Prostate gland (tissue), 2 donors: Measurements from ENCODE around the gene UBE2R2.

Experiments used
- POLR2A ChIP-seq: fragments of 450-650 bp; IDR thresholded peaks from one replicate; pipeline ENCODE4 v1.6.1; 2016; ENCODE audit warnings: antibody characterized with exemption, mild to moderate bottlenecking
- POLR2AphosphoS5 ChIP-seq: sonication (generic); formaldehyde crosslinking; IDR thresholded peaks from one replicate; pipeline ENCODE4 v1.6.1; 2017; ENCODE audit warnings: antibody characterized with exemption
- TF ChIP-seq, protein P1 (sequence below), 4 experiments: fragments of 200-600 bp in 2 of 4; fragments of 450-650 bp in 2 of 4; sonication (generic) in 2 of 4; IDR thresholded peaks; 1 replicate in 3 of 4; 2 replicates in 1 of 4; pipeline ENCODE4 v1.5.1; 2016 to 2019; ENCODE audit warnings: antibody characterized with exemption in 4 of 4, mild to moderate bottlenecking in 2 of 4, moderate library complexity in 2 of 4

DNA sequence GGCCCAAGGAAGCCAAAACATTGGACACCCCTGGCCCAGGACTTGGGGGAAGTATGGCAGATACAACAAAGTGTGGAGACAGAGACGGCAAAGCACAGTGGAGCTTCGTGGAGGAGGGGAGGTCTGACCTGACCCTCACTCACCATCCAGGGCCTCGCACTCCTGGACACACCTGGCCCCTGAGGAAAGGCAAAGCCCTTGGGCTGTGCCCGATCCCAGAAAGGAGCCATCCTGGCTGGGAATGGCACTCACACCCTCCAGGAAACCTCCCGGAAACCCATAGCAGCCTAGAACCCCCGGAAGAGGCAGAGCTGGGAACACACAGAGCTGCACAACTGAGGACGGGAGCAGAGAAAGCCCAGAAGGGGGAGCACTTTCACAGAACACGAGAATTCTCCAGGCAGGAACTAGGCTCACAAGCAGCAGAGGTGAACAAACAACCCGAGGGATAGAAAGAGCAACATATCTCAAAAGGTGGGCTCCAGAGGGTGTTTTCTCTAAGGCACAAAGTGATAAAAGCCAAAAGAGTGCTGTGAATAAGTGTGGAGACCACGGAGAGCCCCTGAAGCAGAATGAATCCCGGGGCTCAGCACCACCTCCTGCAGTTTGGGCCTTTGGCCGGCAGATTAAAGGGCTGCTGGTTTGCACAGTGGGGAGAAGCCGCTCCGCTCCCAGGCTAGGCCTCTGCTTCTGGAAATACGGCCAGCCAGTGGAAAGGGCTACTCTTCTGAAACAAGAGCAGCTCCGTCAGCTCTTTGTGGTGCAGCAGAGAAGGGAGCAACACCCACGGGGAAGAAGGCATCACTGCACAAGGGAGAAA lies 108.2 kb downstream of the UBE2R2 start:
- no peak for TF ChIP-seq POLR2A
- TF ChIP-seq, protein P1, sequence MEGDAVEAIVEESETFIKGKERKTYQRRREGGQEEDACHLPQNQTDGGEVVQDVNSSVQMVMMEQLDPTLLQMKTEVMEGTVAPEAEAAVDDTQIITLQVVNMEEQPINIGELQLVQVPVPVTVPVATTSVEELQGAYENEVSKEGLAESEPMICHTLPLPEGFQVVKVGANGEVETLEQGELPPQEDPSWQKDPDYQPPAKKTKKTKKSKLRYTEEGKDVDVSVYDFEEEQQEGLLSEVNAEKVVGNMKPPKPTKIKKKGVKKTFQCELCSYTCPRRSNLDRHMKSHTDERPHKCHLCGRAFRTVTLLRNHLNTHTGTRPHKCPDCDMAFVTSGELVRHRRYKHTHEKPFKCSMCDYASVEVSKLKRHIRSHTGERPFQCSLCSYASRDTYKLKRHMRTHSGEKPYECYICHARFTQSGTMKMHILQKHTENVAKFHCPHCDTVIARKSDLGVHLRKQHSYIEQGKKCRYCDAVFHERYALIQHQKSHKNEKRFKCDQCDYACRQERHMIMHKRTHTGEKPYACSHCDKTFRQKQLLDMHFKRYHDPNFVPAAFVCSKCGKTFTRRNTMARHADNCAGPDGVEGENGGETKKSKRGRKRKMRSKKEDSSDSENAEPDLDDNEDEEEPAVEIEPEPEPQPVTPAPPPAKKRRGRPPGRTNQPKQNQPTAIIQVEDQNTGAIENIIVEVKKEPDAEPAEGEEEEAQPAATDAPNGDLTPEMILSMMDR (IDR thresholded peaks at IDR 0.05), result peak in 3 of 4 experiments; percentile 39 to 52 (median 52)
- TF ChIP-seq POLR2AphosphoS5, result peak; percentile 12
